Measurements from ENCODE around the gene TRAPPC14. TPM values are rescaled to one million over a fixed set of nuclear protein-coding genes. Genes with fewer than 3 reads are reported as not detected.
"Not testable (repeated sequence)": the region's sequence is repeated elsewhere in the genome, so short reads cannot be mapped to it uniquely, and the experiment has no call there.

Gene TRAPPC14
- total RNA-seq, 1 donor from 2014 or later, result 4.6 TPM

- no peak for DNase-seq (ENCODE audit: low read depth)
These were observed 4.6 kb downstream of the TRAPPC14 start for GRCh38 chr7:100153708-100154535.

- no peak for DNase-seq (ENCODE audit: low read depth)
These were observed 5.4 kb downstream of the TRAPPC14 start for GRCh38 chr7:100152937-100153666.

DNA sequence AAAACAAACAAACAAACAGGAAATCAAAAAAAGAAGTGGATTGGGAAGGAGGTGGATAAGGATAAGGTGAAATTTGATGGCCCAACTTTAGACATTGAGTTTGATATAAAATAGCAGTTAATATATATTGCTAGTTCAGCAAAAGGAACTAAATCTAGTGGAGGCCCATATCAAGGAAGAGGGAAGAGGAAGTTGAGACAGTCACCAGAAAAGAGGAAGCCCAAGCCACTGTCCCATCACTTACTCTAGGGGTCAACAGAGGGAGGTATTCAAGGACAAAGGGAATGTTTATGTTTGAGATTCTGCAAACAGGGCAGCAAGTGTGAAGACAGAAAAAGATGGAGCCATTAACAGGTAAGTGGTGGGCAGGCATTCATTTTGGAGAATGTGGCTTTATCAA lies 6.1 kb downstream of the TRAPPC14 start:
- no peak for DNase-seq (ENCODE audit: low read depth)

DNA sequence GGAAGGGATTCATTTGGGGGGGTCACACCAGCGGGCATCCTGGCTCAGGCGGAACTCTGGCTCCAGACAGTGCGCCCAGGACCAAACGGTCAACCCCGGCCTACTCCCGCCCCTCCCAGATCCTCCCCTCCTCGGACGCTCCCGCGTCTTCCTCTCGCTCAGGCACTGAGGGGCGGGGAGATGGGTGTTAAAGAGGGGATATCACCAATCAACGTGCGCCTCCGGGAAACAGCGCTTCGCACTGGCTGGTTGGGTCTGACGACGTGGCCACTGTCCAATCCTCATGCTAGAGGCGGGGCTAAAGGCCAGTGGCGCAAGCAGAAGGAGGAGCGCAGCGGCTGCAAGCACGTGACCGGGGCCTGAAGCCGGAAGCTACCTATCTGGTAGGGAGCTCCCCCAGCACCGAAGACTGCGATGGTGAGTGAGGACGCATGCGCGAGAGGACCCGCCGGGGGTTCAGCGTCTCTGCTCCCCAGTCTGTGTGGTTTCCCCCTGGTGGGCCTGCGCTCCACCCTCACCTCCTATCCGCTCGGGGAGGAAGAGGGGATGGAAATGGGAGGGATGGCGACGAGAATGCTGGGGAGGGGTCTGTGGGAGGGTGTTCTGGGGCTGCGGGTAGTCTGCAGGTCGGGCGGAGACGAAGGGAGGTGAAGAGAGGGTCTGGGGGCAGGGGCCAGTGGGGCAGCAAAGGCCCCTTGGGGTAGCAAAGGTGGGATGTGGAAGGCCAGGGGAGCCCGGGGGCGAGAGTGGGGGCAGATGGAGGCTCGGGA lies 9.8 kb downstream of the TRAPPC14 start, which contains the start of gene LAMTOR4:
TSS of gene LAMTOR4 (plus strand) at position 360 of the 770 bp plus-strand sequence. CDS start at position 415, 55 bp downstream.
- peak; percentile 98 for DNase-seq (ENCODE audit: low read depth)

DNA sequence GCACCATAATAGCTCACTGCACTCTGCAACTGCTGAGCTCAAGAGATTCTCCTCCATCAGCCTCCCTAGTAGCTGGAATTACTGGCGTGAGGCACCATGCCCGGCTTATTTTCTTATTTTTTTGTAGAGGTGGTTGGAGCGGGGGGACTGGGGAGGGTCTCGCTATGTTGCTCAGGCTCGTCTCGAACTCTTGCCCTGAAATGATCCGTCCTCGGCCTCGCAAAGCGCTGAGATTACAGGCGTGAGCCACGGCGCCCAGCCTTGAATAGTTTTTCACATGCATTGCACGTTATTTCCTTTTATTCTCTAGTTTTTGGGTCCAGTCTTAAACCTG lies 10.3 kb downstream of the TRAPPC14 start:
- no peak for DNase-seq (ENCODE audit: low read depth)

GRCh38 chr7:100147278-100147677 lies 11.2 kb downstream of the TRAPPC14 start:
- no peak for DNase-seq (ENCODE audit: low read depth)

DNA sequence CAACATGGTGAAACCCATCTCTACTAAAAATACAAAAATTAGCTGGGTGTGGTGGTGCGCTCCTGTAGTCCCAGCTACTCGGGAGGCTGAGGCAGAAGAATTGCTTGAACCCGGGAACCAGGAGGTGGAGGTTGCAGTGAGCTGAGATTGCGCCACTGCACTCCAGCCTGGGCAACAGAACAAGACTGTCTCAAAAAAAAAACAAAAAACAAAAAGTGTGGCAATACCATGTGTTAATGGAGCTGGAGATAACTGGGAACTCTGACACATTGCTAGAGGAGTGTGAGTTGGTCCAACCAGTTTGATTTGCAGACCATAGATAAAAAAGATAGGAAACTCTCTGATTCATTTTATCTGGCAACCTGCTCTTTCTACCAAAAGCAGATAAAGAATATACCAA lies 12.2 kb downstream of the TRAPPC14 start:
- peak; percentile 35 for DNase-seq (ENCODE audit: low read depth)

DNA sequence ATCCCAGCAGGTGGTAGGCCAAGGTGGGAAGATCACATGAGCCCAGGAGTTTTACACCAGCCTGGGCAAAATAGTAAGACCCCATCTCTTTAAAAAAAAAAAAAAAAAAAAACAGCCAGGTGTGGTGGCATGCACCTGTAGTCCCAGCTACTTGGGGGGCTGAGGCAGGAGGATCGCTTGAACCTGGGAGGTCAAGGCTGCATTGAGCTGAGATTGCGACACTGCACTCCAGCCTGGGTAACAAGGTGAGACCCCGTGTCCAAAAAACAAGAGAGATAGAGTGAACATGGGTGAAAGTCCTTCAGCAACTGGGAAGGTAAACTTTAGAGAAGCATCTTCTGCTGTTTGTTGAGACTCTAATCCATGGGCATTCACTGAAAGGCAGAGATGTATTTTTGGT lies 16.1 kb downstream of the TRAPPC14 start:
- no peak for DNase-seq (ENCODE audit: low read depth)

DNA sequence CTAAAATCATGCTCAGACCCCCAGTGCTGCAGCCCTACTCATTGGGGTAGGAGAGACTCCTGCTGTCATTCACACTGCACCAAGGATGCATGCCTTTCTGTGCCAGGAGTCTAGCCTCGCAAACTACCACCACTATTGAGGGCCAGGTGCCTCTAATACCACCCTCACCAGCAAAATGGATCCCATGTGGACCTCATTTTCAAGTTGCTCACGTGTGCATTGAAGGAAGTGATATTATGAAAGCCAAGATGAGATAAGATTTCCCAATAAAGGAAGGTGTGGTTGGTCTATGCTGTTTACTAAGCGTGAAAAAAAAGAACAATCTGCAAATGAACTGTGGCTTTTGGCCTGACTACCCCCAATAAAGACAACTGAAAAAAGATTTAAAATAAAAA lies 17.0 kb downstream of the TRAPPC14 start:
- DNase-seq (ENCODE audit: low read depth), result no peak

GRCh38 chr7:100137851-100138760 lies 20.4 kb downstream of the TRAPPC14 start:
- DNase-seq (ENCODE audit: low read depth), result peak; percentile 49

GRCh38 chr7:100132697-100133151 lies 25.8 kb downstream of the TRAPPC14 start:
- peak; percentile 47 for DNase-seq (ENCODE audit: low read depth)

- no peak for DNase-seq (ENCODE audit: low read depth)
These were observed 26.4 kb downstream of the TRAPPC14 start for GRCh38 chr7:100132126-100132525.

- DNase-seq (ENCODE audit: low read depth), result peak; percentile 43
These were observed 27.7 kb downstream of the TRAPPC14 start for GRCh38 chr7:100130608-100131453.

GRCh38 chr7:100130220-100130607 lies 28.3 kb downstream of the TRAPPC14 start:
- not testable (repeated sequence) for DNase-seq (ENCODE audit: low read depth)

DNA sequence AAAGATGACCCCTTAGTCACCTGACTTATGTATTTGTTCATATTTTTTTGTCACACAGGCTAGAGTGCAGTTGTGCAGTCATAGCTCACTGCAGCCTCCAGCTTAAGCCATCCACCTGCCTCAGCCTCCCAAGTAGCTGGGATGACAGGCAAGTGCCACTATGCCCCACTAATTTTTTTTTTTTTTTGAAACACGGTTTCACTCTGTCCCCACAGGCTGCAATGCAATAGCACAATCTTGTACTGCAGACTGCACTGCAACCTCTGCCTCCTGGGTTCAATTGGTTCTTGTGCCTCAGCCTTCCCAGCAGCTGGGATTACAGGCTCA lies 29.9 kb downstream of the TRAPPC14 start:
- no peak for DNase-seq (ENCODE audit: low read depth)

DNA sequence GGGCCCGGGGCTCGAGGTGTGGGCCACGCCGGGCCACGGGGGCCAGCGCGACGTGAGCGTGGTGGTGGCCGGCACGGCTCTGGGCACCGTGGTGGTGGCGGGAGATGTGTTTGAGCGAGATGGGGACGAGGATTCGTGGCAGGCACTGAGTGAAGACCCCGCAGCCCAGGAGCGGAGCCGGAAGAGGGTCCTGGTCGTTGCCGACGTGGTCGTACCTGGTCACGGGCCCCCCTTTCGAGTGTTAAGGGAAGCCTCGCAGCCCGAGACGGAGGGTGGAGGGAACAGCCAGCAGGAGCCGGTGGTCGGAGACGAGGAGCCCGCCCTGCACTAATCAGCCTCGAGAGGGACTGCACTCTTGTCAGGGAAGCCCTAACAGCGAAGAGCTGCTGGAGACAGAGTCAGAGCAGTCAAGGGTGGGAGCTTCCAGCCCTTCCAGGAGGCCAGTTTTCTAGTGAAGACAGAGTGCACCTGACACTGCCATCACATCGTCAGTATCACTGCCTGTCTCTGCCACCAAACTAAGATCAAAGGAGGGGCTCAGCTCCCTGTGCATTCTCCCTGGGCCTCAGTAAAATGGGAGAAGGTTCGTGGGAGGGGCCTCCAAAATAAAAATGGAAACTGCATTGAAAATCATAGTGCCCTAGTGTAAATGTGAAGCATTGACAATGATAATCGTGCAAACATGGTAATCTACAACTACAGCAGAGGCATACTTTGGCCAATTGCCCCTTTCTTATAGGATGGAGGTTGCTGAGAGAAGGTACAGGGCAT lies 30.5 kb downstream of the TRAPPC14 start:
- no peak for DNase-seq (ENCODE audit: low read depth)

GRCh38 chr7:100126931-100127865 lies 31.3 kb downstream of the TRAPPC14 start, which contains the start of gene MBLAC1:
Gene MBLAC1 (plus strand): TSS chr7:100126967. CDS start chr7:100127396, 429 bp downstream.
- DNase-seq (ENCODE audit: low read depth), result peak; percentile 62

DNA sequence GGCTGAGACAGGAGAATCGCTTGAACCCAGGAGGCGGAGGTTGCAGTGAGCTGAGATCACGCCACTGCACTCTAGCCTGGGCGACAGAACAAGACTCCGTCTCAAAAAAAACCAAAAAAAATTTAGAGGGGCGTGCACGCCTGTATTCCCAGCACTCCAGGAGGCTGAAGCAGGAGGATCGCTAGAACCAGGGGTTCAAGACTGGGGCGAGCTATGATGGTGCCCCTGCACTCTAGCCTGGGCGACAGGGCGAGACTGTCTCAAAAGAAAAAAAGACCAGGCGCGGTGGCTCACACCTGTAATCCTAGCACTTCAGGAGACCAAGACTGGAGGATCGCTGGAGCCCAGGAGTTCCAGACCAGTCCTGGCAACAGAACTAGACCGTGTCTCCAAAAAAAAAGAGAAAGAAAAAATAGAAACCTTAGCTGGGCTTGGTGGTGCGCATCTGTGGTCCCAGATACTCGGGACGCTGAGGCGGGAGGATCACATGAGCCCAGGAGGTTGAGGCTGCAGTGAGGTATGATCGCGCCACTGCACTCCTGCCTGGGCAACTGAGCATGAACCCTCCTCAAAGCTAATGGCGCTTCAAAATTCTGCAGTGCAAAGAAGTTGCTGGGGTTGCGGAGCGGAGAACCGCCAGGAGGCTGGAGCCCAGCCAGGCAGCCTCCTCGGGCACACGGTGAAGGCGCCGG lies 32.1 kb downstream of the TRAPPC14 start:
- no peak for DNase-seq (ENCODE audit: low read depth)
